Measurements from ENCODE around the gene CDC42SE2.

CDC42SE2 gene

GRCh38 chr5:131221888-131222287, 42.0 kb upstream of the CDC42SE2 start:
- no peak for DNase-seq (ENCODE audit: low read depth)
- no peak for TF ChIP-seq CTCF (conservative IDR thresholded peaks at IDR 0.05; ENCODE audit: low read depth, low read length)
- H3K4me3 ChIP-seq (ENCODE audit: low read length), result no peak overlapping the region

GRCh38 chr5:131222731-131223130, 41.1 kb upstream of the CDC42SE2 start:
- DNase-seq (ENCODE audit: low read depth), result no peak
- no peak for TF ChIP-seq CTCF (conservative IDR thresholded peaks at IDR 0.05; ENCODE audit: low read depth, low read length)
- no peak overlapping the region for H3K4me3 ChIP-seq (ENCODE audit: low read length)

GRCh38 chr5:131223751-131224386, 40.0 kb upstream of the CDC42SE2 start:
- no peak overlapping the region for H3K4me3 ChIP-seq (ENCODE audit: low read length)
- TF ChIP-seq CTCF (conservative IDR thresholded peaks at IDR 0.05; ENCODE audit: low read depth, low read length), result no peak
- DNase-seq (ENCODE audit: low read depth), result no peak

- no peak for TF ChIP-seq CTCF (conservative IDR thresholded peaks at IDR 0.05; ENCODE audit: low read depth, low read length)
- no peak overlapping the region for H3K4me3 ChIP-seq (ENCODE audit: low read length)
- DNase-seq (ENCODE audit: low read depth), result no peak
These were observed 39.3 kb upstream of the CDC42SE2 start for GRCh38 chr5:131224387-131225201.

- H3K4me3 ChIP-seq (ENCODE audit: low read length), result no peak overlapping the region
- no peak for TF ChIP-seq CTCF (conservative IDR thresholded peaks at IDR 0.05; ENCODE audit: low read depth, low read length)
- DNase-seq (ENCODE audit: low read depth), result no peak
These were observed 38.4 kb upstream of the CDC42SE2 start for GRCh38 chr5:131225282-131225974.

GRCh38 chr5:131226899-131227298, 37.0 kb upstream of the CDC42SE2 start:
- no peak overlapping the region for H3K4me3 ChIP-seq (ENCODE audit: low read length)
- no peak for DNase-seq (ENCODE audit: low read depth)
- no peak for TF ChIP-seq CTCF (conservative IDR thresholded peaks at IDR 0.05; ENCODE audit: low read depth, low read length)

All from retinal pigment epithelial cell (primary cell).